ENCODE results near the gene HOXD3.
A peak's percentile ranks its signal among the peaks of the same experiment; 100 is the strongest.

HOXD3 gene

GRCh38 chr2:176114930-176115625 is 42.0 kb upstream of the HOXD3 start:
- H3K27me3 ChIP-seq (ENCODE audit: insufficient read depth, low read length, poor library complexity, severe bottlenecking): peaks cover 74% of the 10 kb centered on the region
- no peak overlapping the region for H2AFZ ChIP-seq (ENCODE audit: low read length)
- no peak overlapping the region for H3K4me3 ChIP-seq (ENCODE audit: low read length, poor library complexity, severe bottlenecking)
- peaks cover 10% of the 10 kb centered on the region for H3K4me1 ChIP-seq (ENCODE audit: insufficient read depth, low read length, poor library complexity, severe bottlenecking)
- H3K9me2 ChIP-seq (replicated peaks; ENCODE audit: low read depth, low read length): no peaks in the 10 kb centered on the region
- no peak overlapping the region for H3K9ac ChIP-seq (ENCODE audit: low read depth, low read length, poor library complexity, severe bottlenecking)
- H4K20me1 ChIP-seq (ENCODE audit: insufficient read depth, low read length, poor library complexity, severe bottlenecking): no peaks in the 10 kb centered on the region
- H3K36me3 ChIP-seq (ENCODE audit: insufficient read depth, low read length): no peaks in the 10 kb centered on the region
- 0 out of 2 replicates have a peak, but pooled peaks cover 4% of the 10 kb centered on the region for H3F3A ChIP-seq (ENCODE audit: low read depth)
- H3K9me3 ChIP-seq (ENCODE audit: insufficient read depth, low read depth, low read length): no peaks in the 10 kb centered on the region
- no peaks in the 10 kb centered on the region for H3K79me2 ChIP-seq (ENCODE audit: insufficient read depth, low read length)
- H3K4me2 ChIP-seq (ENCODE audit: low read depth, low read length, poor library complexity, severe bottlenecking): no peak overlapping the region
- peak; percentile 21; the same call in 1 of the 2 replicates for TF ChIP-seq EZH2phosphoT487 (IDR thresholded peaks at IDR 0.05; ENCODE audit: borderline replicate concordance)
- TF ChIP-seq, protein P1, sequence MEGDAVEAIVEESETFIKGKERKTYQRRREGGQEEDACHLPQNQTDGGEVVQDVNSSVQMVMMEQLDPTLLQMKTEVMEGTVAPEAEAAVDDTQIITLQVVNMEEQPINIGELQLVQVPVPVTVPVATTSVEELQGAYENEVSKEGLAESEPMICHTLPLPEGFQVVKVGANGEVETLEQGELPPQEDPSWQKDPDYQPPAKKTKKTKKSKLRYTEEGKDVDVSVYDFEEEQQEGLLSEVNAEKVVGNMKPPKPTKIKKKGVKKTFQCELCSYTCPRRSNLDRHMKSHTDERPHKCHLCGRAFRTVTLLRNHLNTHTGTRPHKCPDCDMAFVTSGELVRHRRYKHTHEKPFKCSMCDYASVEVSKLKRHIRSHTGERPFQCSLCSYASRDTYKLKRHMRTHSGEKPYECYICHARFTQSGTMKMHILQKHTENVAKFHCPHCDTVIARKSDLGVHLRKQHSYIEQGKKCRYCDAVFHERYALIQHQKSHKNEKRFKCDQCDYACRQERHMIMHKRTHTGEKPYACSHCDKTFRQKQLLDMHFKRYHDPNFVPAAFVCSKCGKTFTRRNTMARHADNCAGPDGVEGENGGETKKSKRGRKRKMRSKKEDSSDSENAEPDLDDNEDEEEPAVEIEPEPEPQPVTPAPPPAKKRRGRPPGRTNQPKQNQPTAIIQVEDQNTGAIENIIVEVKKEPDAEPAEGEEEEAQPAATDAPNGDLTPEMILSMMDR (conservative IDR thresholded peaks at IDR 0.05; ENCODE audit: low read length): no peak

DNA sequence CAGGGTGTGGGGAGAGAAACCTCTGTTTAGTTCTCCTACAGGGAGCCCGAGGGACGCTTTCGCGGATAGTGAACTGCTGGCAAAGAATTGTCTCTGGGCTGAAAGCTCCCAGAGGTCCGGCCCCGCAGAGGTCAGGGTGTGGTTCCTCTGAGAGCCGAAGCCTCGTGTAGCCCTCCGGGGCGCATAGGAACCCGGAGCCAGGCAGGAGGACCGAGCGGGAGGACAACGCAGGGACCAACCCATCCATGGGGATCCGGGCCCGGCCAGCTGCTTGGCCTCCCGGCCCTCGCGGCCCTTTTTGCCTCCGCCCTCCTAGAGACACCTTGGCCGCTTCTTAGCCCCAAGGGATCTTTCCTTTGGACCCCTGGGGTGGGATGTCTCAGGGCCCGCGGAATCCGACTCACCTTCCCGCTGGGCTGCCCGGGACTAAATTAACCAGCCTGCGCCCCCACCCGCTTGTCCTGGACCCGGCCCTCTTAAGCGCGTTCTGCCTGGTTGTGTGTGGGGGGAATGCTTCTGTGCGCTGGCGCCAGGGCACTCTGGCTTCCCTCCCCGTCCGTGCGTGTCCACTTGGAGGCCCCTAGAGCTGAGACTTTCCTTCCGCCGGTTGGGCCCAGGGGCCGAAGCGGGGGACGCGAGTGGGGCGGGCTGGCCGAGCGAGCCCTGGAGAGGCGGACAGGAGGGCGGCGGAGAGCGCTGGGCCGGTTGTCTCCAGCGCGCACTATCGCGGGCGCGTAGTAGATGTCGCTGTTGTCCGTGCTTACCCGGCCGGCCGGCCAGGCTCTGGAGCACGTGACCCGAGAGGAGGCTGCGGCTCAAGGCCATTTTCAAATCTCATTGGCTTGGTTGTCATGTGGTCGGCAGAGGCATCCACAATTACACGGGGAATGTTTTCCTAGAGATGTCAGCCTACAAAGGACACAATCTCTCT is 41.0 kb upstream of the HOXD3 start, which contains the start of gene HOXD10:
TSS of gene HOXD10 (plus strand) at position 896 of the 931 bp plus-strand sequence. CDS start 56 bp downstream, outside the sequence.
- no peaks in the 10 kb centered on the region for H3K9me3 ChIP-seq (ENCODE audit: insufficient read depth, low read depth, low read length)
- no peak within 1 kb of the TSS for H3K4me2 ChIP-seq (ENCODE audit: low read depth, low read length, poor library complexity, severe bottlenecking)
- no peak within 1 kb of the TSS for H2AFZ ChIP-seq (ENCODE audit: low read length)
- no peaks in the 10 kb centered on the region for H3K36me3 ChIP-seq (ENCODE audit: insufficient read depth, low read length)
- no peak within 1 kb of the TSS for H3K9ac ChIP-seq (ENCODE audit: low read depth, low read length, poor library complexity, severe bottlenecking)
- H3K27me3 ChIP-seq (ENCODE audit: insufficient read depth, low read length, poor library complexity, severe bottlenecking): peaks cover 77% of the 10 kb centered on the region
- H3K9me2 ChIP-seq (replicated peaks; ENCODE audit: low read depth, low read length): no peaks in the 10 kb centered on the region
- H3K4me3 ChIP-seq (ENCODE audit: low read length, poor library complexity, severe bottlenecking): no peak within 1 kb of the TSS
- H3K4me1 ChIP-seq (ENCODE audit: insufficient read depth, low read length, poor library complexity, severe bottlenecking): peaks cover 10% of the 10 kb centered on the region
- TF ChIP-seq, protein P1 (conservative IDR thresholded peaks at IDR 0.05; ENCODE audit: low read length): no peak
- no peak for TF ChIP-seq EZH2phosphoT487 (IDR thresholded peaks at IDR 0.05; ENCODE audit: borderline replicate concordance)
- H3K79me2 ChIP-seq (ENCODE audit: insufficient read depth, low read length): no peaks in the 10 kb centered on the region
- H3F3A ChIP-seq (ENCODE audit: low read depth): 0 out of 2 replicates have a peak, but pooled peaks cover 4% of the 10 kb centered on the region
- H4K20me1 ChIP-seq (ENCODE audit: insufficient read depth, low read length, poor library complexity, severe bottlenecking): no peaks in the 10 kb centered on the region

DNA sequence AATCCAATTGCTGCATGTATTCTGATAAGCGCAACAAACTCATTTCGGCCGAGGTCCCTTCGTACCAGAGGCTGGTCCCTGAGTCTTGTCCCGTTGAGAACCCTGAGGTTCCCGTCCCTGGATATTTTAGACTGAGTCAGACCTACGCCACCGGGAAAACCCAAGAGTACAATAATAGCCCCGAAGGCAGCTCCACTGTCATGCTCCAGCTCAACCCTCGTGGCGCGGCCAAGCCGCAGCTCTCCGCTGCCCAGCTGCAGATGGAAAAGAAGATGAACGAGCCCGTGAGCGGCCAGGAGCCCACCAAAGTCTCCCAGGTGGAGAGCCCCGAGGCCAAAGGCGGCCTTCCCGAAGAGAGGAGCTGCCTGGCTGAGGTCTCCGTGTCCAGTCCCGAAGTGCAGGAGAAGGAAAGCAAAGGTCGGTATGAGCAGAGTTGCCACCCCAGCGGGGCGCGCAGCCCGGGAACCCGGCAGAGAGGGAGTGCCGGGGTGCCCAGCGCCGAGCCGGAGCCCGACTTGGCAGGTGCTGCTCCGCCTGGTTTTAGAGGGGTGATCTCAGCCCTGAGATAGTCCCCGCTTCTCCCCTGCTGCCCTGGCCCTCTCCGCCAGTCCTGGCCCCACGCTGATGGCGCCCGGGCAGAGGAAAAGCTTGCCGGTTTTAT is 39.8 kb upstream of the HOXD3 start:
- Histone ChIP-seq H3K4me2 (ENCODE audit: low read depth, low read length, poor library complexity, severe bottlenecking) (no peak overlapping the region), H3K36me3 (ENCODE audit: insufficient read depth, low read length) (no peaks in the 10 kb centered on the region), H3K9me3 (ENCODE audit: insufficient read depth, low read depth, low read length) (no peaks in the 10 kb centered on the region), H2AFZ (ENCODE audit: low read length) (no peak overlapping the region), H3K4me3 (ENCODE audit: low read length, poor library complexity, severe bottlenecking) (no peak overlapping the region), H4K20me1 (ENCODE audit: insufficient read depth, low read length, poor library complexity, severe bottlenecking) (no peaks in the 10 kb centered on the region), H3K4me1 (ENCODE audit: insufficient read depth, low read length, poor library complexity, severe bottlenecking) (peaks cover 10% of the 10 kb centered on the region), H3K27me3 (ENCODE audit: insufficient read depth, low read length, poor library complexity, severe bottlenecking) (peaks cover 72% of the 10 kb centered on the region), H3K9me2 (replicated peaks; ENCODE audit: low read depth, low read length) (no peaks in the 10 kb centered on the region), H3K9ac (ENCODE audit: low read depth, low read length, poor library complexity, severe bottlenecking) (no peak overlapping the region), H3K79me2 (ENCODE audit: insufficient read depth, low read length) (no peaks in the 10 kb centered on the region), H3F3A (ENCODE audit: low read depth) (0 out of 2 replicates have a peak, but pooled peaks cover 4% of the 10 kb centered on the region)
- no peak for TF ChIP-seq EZH2phosphoT487 (IDR thresholded peaks at IDR 0.05; ENCODE audit: borderline replicate concordance)
- TF ChIP-seq, protein P1 (conservative IDR thresholded peaks at IDR 0.05; ENCODE audit: low read length): no peak
